IMR-90 (cell line): ENCODE data around the gene PKD1. TPM values are rescaled to one million over a fixed set of nuclear protein-coding genes. Genes with fewer than 3 reads are reported as not detected.
A peak's percentile ranks its signal among the peaks of the same experiment; 100 is the strongest.

ENCODE experiments used
- ATAC-seq: fragments of 200-7000 bp; cut with Tn5 transposase; 2 replicates; pipeline ENCODE4 v1.9.1; 2020; ENCODE audit warnings: low read depth, mild to moderate bottlenecking, moderate library complexity
- BruUV-seq: library from RNA; stranded (reverse); fragments of 400-500 nt; replicated peaks from 2 replicates; lab custom pipeline; 2021; lab: Mats Ljungman, UMichigan
- CTCF ChIA-PET: fragments of 300-600 bp; formaldehyde crosslinking; extraction: SDS; loops from one replicate; lab custom pipeline; 2021; ENCODE audit warnings: antibody characterized with exemption; lab: Yijun Ruan, JAX
- POLR2A ChIA-PET: fragments of 300-600 bp; sonication (Branson Sonifier 250); formaldehyde crosslinking; loops from one replicate; lab custom pipeline; 2022; ENCODE audit warnings: antibody characterized with exemption; ENCODE audit not compliant: unreplicated experiment; lab: Charles Lee
- DNase-seq: peaks from one replicate; pipeline ENCODE4 v3.0.0; 2013
- H2AFZ ChIP-seq: replicated peaks from 2 replicates; pipeline ENCODE3; 2013; ENCODE audit warnings: low read length, mild to moderate bottlenecking; ENCODE audit not compliant: poor library complexity
- H2AK5ac ChIP-seq: 2 replicates; pipeline ENCODE4 v1.6.1; 2013; ENCODE audit warnings: low read depth, low read length, inconsistent platforms
- H2AK9ac ChIP-seq: replicated peaks from 2 replicates; pipeline ENCODE3; 2013; ENCODE audit warnings: mild to moderate bottlenecking, low read depth, low read length, moderate library complexity; ENCODE audit not compliant: poor library complexity
- H2BK120ac ChIP-seq: 2 replicates; pipeline ENCODE4 v1.6.1; 2013; ENCODE audit warnings: low read depth, low read length, inconsistent platforms
- H2BK15ac ChIP-seq: 3 replicates; pipeline ENCODE4 v1.6.1; 2013; ENCODE audit warnings: low read depth, low read length, inconsistent platforms
- H2BK20ac ChIP-seq: 2 replicates; pipeline ENCODE4 v1.6.1; 2013; ENCODE audit warnings: low read depth, mild to moderate bottlenecking, inconsistent platforms, low read length, moderate library complexity
- H2BK5ac ChIP-seq: 2 replicates; pipeline ENCODE4 v1.6.1; 2013; ENCODE audit warnings: mild to moderate bottlenecking, low read depth, low read length, inconsistent platforms; ENCODE audit not compliant: poor library complexity, severe bottlenecking
- H3K14ac ChIP-seq: replicated peaks from 2 replicates; pipeline ENCODE4 v1.6.1; 2013; ENCODE audit warnings: low read depth, low read length, inconsistent platforms
- H3K18ac ChIP-seq: 2 replicates; pipeline ENCODE4 v1.6.1; 2013; ENCODE audit warnings: low read depth, low read length, control low read depth
- H3K23ac ChIP-seq: 2 replicates; pipeline ENCODE4 v1.6.1; 2013; ENCODE audit warnings: low read depth, low read length, inconsistent platforms
- H3K27ac ChIP-seq: 2 replicates; pipeline ENCODE4 v1.5.1; 2013; ENCODE audit warnings: mild to moderate bottlenecking, control low read depth, low read length; ENCODE audit not compliant: insufficient read depth
- H3K27me3 ChIP-seq: 2 replicates; pipeline ENCODE4 v1.6.1; 2013; ENCODE audit warnings: low read length; ENCODE audit not compliant: control insufficient read depth, insufficient read depth
- H3K36me3 ChIP-seq: 2 replicates; pipeline ENCODE4 v1.6.1; 2013; ENCODE audit warnings: low read length, mixed read lengths; ENCODE audit not compliant: control insufficient read depth, insufficient read depth
- H3K4ac ChIP-seq: 2 replicates; pipeline ENCODE4 v1.6.1; 2013; ENCODE audit warnings: low read depth, low read length, inconsistent platforms
- H3K4me1 ChIP-seq: 2 replicates; pipeline ENCODE4 v1.6.1; 2013; ENCODE audit warnings: low read length, mixed read lengths; ENCODE audit not compliant: control insufficient read depth, insufficient read depth
- H3K4me2 ChIP-seq: 2 replicates; pipeline ENCODE4 v1.6.1; 2013; ENCODE audit warnings: low read depth, mild to moderate bottlenecking, control low read depth, low read length, moderate library complexity
- H3K4me3 ChIP-seq: 2 replicates; pipeline ENCODE4 v1.5.1; 2013; ENCODE audit warnings: low read depth, mild to moderate bottlenecking, control low read depth, low read length, moderate library complexity; ENCODE audit not compliant: insufficient read depth
- H3K56ac ChIP-seq: 2 replicates; pipeline ENCODE4 v1.6.1; 2013; ENCODE audit warnings: low read length, inconsistent platforms; ENCODE audit not compliant: insufficient read depth; ENCODE audit errors: extremely low read depth
- H3K79me1 ChIP-seq, 2 experiments: 2 replicates each; pipeline ENCODE4 v1.6.1; 2013; ENCODE audit warnings: low read length in 2 of 2, inconsistent platforms in 1 of 2, low read depth in 1 of 2
- H3K9ac ChIP-seq: 2 replicates; pipeline ENCODE4 v1.6.1; 2013; ENCODE audit warnings: low read depth, low read length, control low read depth
- H3K9me1 ChIP-seq: 2 replicates; pipeline ENCODE4 v1.6.1; 2013; ENCODE audit warnings: low read length, inconsistent platforms; ENCODE audit not compliant: insufficient read depth
- H3K9me3 ChIP-seq: 2 replicates; pipeline ENCODE4 v1.6.1; 2013; ENCODE audit warnings: low read length; ENCODE audit not compliant: control insufficient read depth, insufficient read depth
- H4K20me1 ChIP-seq: 2 replicates; pipeline ENCODE4 v1.6.1; 2013; ENCODE audit warnings: low read length, inconsistent platforms; ENCODE audit not compliant: insufficient read depth
- H4K5ac ChIP-seq: 2 replicates; pipeline ENCODE4 v1.6.1; 2013; ENCODE audit warnings: mild to moderate bottlenecking, low read depth, low read length, control low read depth
- H4K8ac ChIP-seq, 2 experiments: 2 replicates each; pipeline ENCODE4 v1.6.1; 2013; ENCODE audit warnings: low read depth in 2 of 2, low read length in 2 of 2, control low read depth in 1 of 2, inconsistent platforms in 1 of 2
- H4K91ac ChIP-seq: 2 replicates; pipeline ENCODE4 v1.6.1; 2013; ENCODE audit warnings: low read depth, low read length, inconsistent platforms; ENCODE audit not compliant: insufficient read depth
- CEBPB ChIP-seq: IDR thresholded peaks from 2 replicates; pipeline ENCODE4 v1.6.1; 2012; ENCODE audit warnings: low read depth, low read length, improper control_type of control experiment
- WGBS, 2 experiments: methylation state at CpG; one replicate each; pipeline versions ENCODE4 v1.1.5 to v1.1.7; 2013; ENCODE audit warnings: missing lambda C conversion rate in 2 of 2; ENCODE audit not compliant: insufficient read length in 1 of 2; ENCODE audit errors: extremely low coverage in 2 of 2; 5-methylcytosine and 5-hydroxymethylcytosine counted together
- dilution Hi-C: fragments of 300-500 bp; cut with HindIII; formaldehyde crosslinking; loops from one replicate; pipeline ENCODE4 v1.14.3; 2018; ENCODE audit warnings: low sequenced_read_pairs; ENCODE audit not compliant: unreplicated experiment
- in situ Hi-C: fragments of 300-500 bp; cut with MboI; formaldehyde crosslinking; loops from 3 replicates; pipeline ENCODE4 v1.14.3; 2019; ENCODE audit warnings: low sequenced_read_pairs, inconsistent platforms, mixed read lengths
- intact Hi-C: fragments of 100-400 bp; cut with micrococcal nuclease; formaldehyde crosslinking; loops from 2 replicates; pipeline ENCODE4 v1.10.0; 2022
- polyA plus RNA-seq, 3 experiments: library from polyadenylated mRNA; depleted of rRNA; stranded (reverse); fragments of >200 nt; gene quantifications; 2 replicates each; pipeline ENCODE4 v1.2.3, GENCODE V29; 2012; ENCODE audit warnings: low replicate concordance in 1 of 3
- total RNA-seq: library from RNA; depleted of rRNA; stranded (reverse); fragments of >200 nt; gene quantifications from 2 replicates; pipeline ENCODE4 v1.2.3, GENCODE V29; 2012

The PKD1 gene
- total and polyA plus RNA-seq, 2 of the 4 experiments (the other 2 are of a cell fraction), result 7.9 to 97.3 TPM

DNA sequence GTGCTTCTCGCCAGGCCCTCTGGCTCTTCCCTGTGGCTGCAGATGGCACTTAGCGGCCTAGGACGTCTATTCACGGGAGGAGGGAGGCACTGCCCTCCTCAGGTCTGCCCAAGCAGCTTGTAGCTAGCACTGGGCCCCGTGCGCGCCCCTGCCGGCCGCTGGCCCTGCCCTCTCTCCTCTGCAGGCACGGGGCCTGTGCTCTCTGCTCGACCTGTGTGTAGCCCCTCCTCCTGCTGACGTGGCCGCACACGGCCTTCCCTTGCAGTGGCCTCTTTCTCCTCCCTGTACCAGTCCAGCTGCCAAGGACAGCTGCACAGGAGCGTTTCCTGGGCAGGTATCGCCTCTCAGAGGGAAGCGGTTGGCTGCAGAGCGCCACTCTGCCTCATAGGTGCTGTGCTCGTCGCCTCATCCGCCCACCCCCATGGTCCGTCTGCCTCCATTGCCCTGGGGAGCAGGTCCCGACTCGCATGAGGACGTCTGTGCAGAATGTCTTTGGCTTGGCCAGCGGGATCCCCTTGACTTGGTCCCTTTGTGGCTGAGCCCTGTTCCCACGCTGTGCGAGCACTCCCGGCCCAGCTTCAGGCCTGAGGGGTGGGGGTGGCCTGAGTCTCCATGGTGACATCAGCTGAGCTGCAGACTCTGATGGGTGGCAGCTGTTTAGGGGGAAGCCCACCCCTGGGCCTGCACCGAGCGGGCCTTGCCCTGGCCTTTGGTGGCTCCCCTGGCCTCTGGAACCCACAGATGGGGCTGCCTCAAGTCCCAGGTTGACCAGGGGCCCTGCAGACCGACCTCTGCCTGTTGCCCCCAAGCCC lies 53.3 kb downstream of the PKD1 start:
- in situ Hi-C loops, result no loop called here
- Histone ChIP-seq H3K27me3 (no peaks in the 10 kb centered on the region), H3K56ac (no peak overlapping the region), H3K18ac (no peak overlapping the region), H2BK20ac (no peak overlapping the region), H3K27ac (no peak overlapping the region), H4K20me1 (peaks cover 11% of the 10 kb centered on the region), H2BK120ac (no peak overlapping the region), H2BK5ac (no peak overlapping the region), H3K9ac (no peak overlapping the region), H2AK9ac (peak overlapping the region; percentile 85), H3K36me3 (peaks cover 74% of the 10 kb centered on the region), H2AFZ (peak overlapping the region; percentile 72), H3K4me2 (no peak overlapping the region), H3K4ac (no peak overlapping the region), H3K9me1 (no peaks in the 10 kb centered on the region), H2AK5ac (0 out of 2 replicates have a peak overlapping the region, but pooled peaks have one; percentile 59), H4K91ac (no peak overlapping the region), H2BK15ac (no peak overlapping the region), H3K4me1 (peaks cover 3% of the 10 kb centered on the region; the same call in 1 of the 2 replicates), H3K79me1 (0 out of 4 replicates have a peak, but pooled peaks cover 0 to 3% of the 10 kb centered on the region in 2 experiments), H4K8ac (no peak overlapping the region), H3K14ac (no peak overlapping the region), H3K9me3 (no peaks in the 10 kb centered on the region), H3K4me3 (no peak overlapping the region), H4K5ac (no peak overlapping the region), H3K23ac (no peak overlapping the region)
- CTCF ChIA-PET, result interaction anchor here (0.6 kb wide), 1 partner anchor 64 kb away, joined by 3 read pairs; no protein-coding TSS in a partner anchor
- POLR2A ChIA-PET, result no interaction called here
- no TSS peak for BruUV-seq
- peak; percentile 41 for DNase-seq
- 65% methylated on average over 16 of the region's 32 CpGs; no CpG with 5 or more reads in 1 of the 2 experiments for WGBS, 2 experiments
- dilution Hi-C loops, result no loop called here
- no peak for TF ChIP-seq CEBPB
- intact Hi-C loops, result no loop called here
- no peak for ATAC-seq
